Measurements from ENCODE around the gene TRAP1.

GRCh38 chr16:3735541-3735940, 18.2 kb upstream of the TRAP1 start:
- no peak for TF ChIP-seq CTCF (IDR thresholded peaks at IDR 0.05)
- no peak for TF ChIP-seq POLR2A (IDR thresholded peaks at IDR 0.05)
